GM23338 (cell line): Measurements from ENCODE around the gene HOXA10. TPM values are rescaled to one million over a fixed set of nuclear protein-coding genes. Genes with fewer than 3 reads are reported as not detected.
A peak's percentile ranks its signal among the peaks of the same experiment; 100 is the strongest.

Experiments used
- ATAC-seq: fragments of 200-7000 bp; cut with Tn5 transposase; 3 replicates; pipeline ENCODE4 v1.9.1; 2020
- DNase-seq: peaks from one replicate; pipeline ENCODE4 v3.0.0-alpha.2; 2015; ENCODE audit warnings: low spot score
- H2AFZ ChIP-seq: fragments of 200-600 bp; sonication (generic); 2 replicates; pipeline ENCODE4 v1.8.0; 2016; ENCODE audit warnings: antibody characterized with exemption, mild to moderate bottlenecking, moderate library complexity
- H3F3A ChIP-seq: fragments of 200-600 bp; sonication (generic); replicated peaks from 2 replicates; pipeline ENCODE4 v1.8.0; 2017; ENCODE audit warnings: antibody characterized with exemption, mixed run types, low read depth
- H3K27ac ChIP-seq: fragments of 200-600 bp; sonication (generic); 2 replicates; pipeline ENCODE4 v1.6.1; 2016; ENCODE audit warnings: low read depth
- H3K27me3 ChIP-seq: fragments of 200-600 bp; sonication (generic); 2 replicates; pipeline ENCODE4 v1.8.0; 2016; ENCODE audit warnings: mild to moderate bottlenecking, mixed run types, moderate library complexity; ENCODE audit not compliant: insufficient read depth
- H3K36me3 ChIP-seq: fragments of 200-600 bp; sonication (generic); 2 replicates; pipeline ENCODE4 v1.8.0; 2016; ENCODE audit warnings: mild to moderate bottlenecking; ENCODE audit not compliant: insufficient read depth
- H3K4me1 ChIP-seq: fragments of 200-600 bp; sonication (generic); 2 replicates; pipeline ENCODE4 v1.8.0; 2016; ENCODE audit warnings: mild to moderate bottlenecking, moderate library complexity; ENCODE audit not compliant: insufficient read depth
- H3K4me2 ChIP-seq: fragments of 200-600 bp; sonication (generic); 2 replicates; pipeline ENCODE4 v1.7.1; 2017; ENCODE audit warnings: mixed run types
- H3K4me3 ChIP-seq: fragments of 200-600 bp; sonication (generic); 2 replicates; pipeline ENCODE4 v1.6.1; 2016; ENCODE audit warnings: mixed run types
- H3K79me2 ChIP-seq: fragments of 200-600 bp; sonication (generic); replicated peaks from 2 replicates; pipeline ENCODE4 v1.8.0; 2017; ENCODE audit warnings: mild to moderate bottlenecking; ENCODE audit not compliant: insufficient read depth
- H3K9me2 ChIP-seq: fragments of 200-600 bp; sonication (generic); 2 replicates; pipeline ENCODE4 v1.8.0; 2017; ENCODE audit not compliant: insufficient read depth
- H4K20me1 ChIP-seq: fragments of 200-600 bp; sonication (generic); replicated peaks from 2 replicates; pipeline ENCODE4 v1.8.0; 2017; ENCODE audit warnings: mild to moderate bottlenecking; ENCODE audit not compliant: insufficient read depth
- H3K27ac Mint-ChIP-seq: 2 replicates; pipeline ENCODE4 v1.8.0; 2020; ENCODE audit warnings: inconsistent platforms, mild to moderate bottlenecking, moderate library complexity, mixed read lengths
- H3K27me3 Mint-ChIP-seq: 3 replicates; pipeline ENCODE4 v1.8.0; 2022; ENCODE audit warnings: low read depth, mild to moderate bottlenecking, moderate library complexity, mixed read lengths, inconsistent platforms; ENCODE audit not compliant: insufficient read depth, poor library complexity
- H3K36me3 Mint-ChIP-seq: 3 replicates; pipeline ENCODE4 v1.8.0; 2021; ENCODE audit warnings: low read depth, mild to moderate bottlenecking, inconsistent platforms, moderate library complexity, mixed read lengths
- H3K4me1 Mint-ChIP-seq: 3 replicates; pipeline ENCODE4 v1.8.0; 2020; ENCODE audit warnings: mild to moderate bottlenecking, inconsistent platforms, mixed read lengths
- H3K4me3 Mint-ChIP-seq: 3 replicates; pipeline ENCODE4 v1.8.0; 2021; ENCODE audit warnings: moderate library complexity, mild to moderate bottlenecking, inconsistent platforms, mixed read lengths
- H3K9me3 Mint-ChIP-seq: 3 replicates; pipeline ENCODE4 v1.8.0; 2020; ENCODE audit warnings: moderate library complexity, mild to moderate bottlenecking, inconsistent platforms, mixed read lengths
- CTCF ChIP-seq, 2 experiments: fragments of 200-600 bp in 1 of 2; sonication (generic) in 1 of 2; conservative IDR thresholded peaks; 2 replicates each; pipeline versions ENCODE4 v1.5.1 to v1.6.1; 2016 to 2017; ENCODE audit warnings: antibody characterized with exemption in 2 of 2, low read depth in 2 of 2, mild to moderate bottlenecking in 2 of 2, moderate library complexity in 1 of 2
- EZH2 ChIP-seq: fragments of 200-600 bp; sonication (generic); IDR thresholded peaks from one replicate; pipeline ENCODE4 v1.8.0; 2017; ENCODE audit warnings: antibody characterized with exemption, mild to moderate bottlenecking, low read depth; ENCODE audit not compliant: unreplicated experiment
- EZH2phosphoT487 ChIP-seq: fragments of 200-600 bp; sonication (generic); IDR thresholded peaks from one replicate; pipeline ENCODE4 v1.8.1; 2018; ENCODE audit warnings: antibody characterized with exemption; ENCODE audit not compliant: unreplicated experiment
- JUNB ChIP-seq: IDR thresholded peaks from one replicate; pipeline ENCODE4 v1.6.1; 2016; ENCODE audit warnings: antibody characterized with exemption; ENCODE audit not compliant: unreplicated experiment
- NANOG ChIP-seq: IDR thresholded peaks from 2 replicates; pipeline ENCODE4 v1.6.1; 2016; ENCODE audit warnings: antibody characterized with exemption, borderline replicate concordance
- STAT1 ChIP-seq: IDR thresholded peaks from one replicate; pipeline ENCODE4 v1.6.1; 2016; ENCODE audit warnings: antibody characterized with exemption; ENCODE audit not compliant: unreplicated experiment
- ZNF114 ChIP-seq: fragments of 250-450 bp; sonication (Bioruptor Pico); IDR thresholded peaks from 2 replicates; pipeline ENCODE4 v1.5.0; 2020; ENCODE audit warnings: mild to moderate bottlenecking, moderate library complexity
- polyA plus RNA-seq: library from polyadenylated mRNA; unstranded; fragments of >200 nt; fragmentation: Nextera tagmentation; extraction: Ambion mirVana; gene quantifications from 2 replicates; pipeline ENCODE4 v1.2.1, GENCODE V29; 2016
- total RNA-seq: library from RNA; depleted of rRNA; stranded (reverse); fragments of >200 nt; shearing (Covaris generic); gene quantifications from 2 replicates; pipeline ENCODE4 v1.2.3, GENCODE V29; 2014
- TF ChIP-seq, protein P1 (sequence below): IDR thresholded peaks from 2 replicates; pipeline ENCODE4 v1.6.1; 2016; ENCODE audit warnings: antibody characterized with exemption

The HOXA10 gene
- total and polyA plus RNA-seq, 2 experiments from 2014 or later: not detected

- Histone ChIP-seq H3K4me1 (peaks cover 11% of the 10 kb centered on the region; the same call in 1 of the 2 replicates), H3K4me3 (peak overlapping the region; percentile 62; the same call in 1 of the 2 replicates), H3F3A (peaks cover 55% of the 10 kb centered on the region), H2AFZ (no peak overlapping the region), H3K79me2 (no peaks in the 10 kb centered on the region), H3K27me3 (peaks cover 100% of the 10 kb centered on the region), H4K20me1 (peaks cover 65% of the 10 kb centered on the region), H3K27ac (no peak overlapping the region), H3K36me3 (no peaks in the 10 kb centered on the region), H3K4me2 (peak overlapping the region; percentile 84; the same call in 1 of the 2 replicates), H3K9me2 (no peaks in the 10 kb centered on the region)
- peak; percentile 57 for ATAC-seq
- Mint-ChIP-seq H3K27ac (no peak overlapping the region), H3K4me1 (no peaks in the 10 kb centered on the region; the same call in 2 of the 3 replicates), H3K36me3 (no peaks in the 10 kb centered on the region), H3K27me3 (peaks cover 96% of the 10 kb centered on the region), H3K4me3 (peak overlapping the region; percentile 25; the same call in 1 of the 3 replicates), H3K9me3 (no peaks in the 10 kb centered on the region; the same call in 2 of the 3 replicates)
- DNase-seq: peak; percentile 41
- TF ChIP-seq EZH2phosphoT487 (peak; percentile 52), EZH2 (peak; percentile 94), CTCF (conservative IDR thresholded peaks at IDR 0.05; ENCODE audit: low read depth in 2 of 2) (no peak)
These were observed 44.2 kb downstream of the HOXA10 start for GRCh38 chr7:27129729-27130539.

GRCh38 chr7:27128776-27129728 lies 45.1 kb downstream of the HOXA10 start:
- H3K79me2 ChIP-seq: no peaks in the 10 kb centered on the region
- H3K4me1 ChIP-seq: peaks cover 15% of the 10 kb centered on the region; the same call in 1 of the 2 replicates
- peaks cover 65% of the 10 kb centered on the region for H4K20me1 ChIP-seq
- no peak overlapping the region for H3K4me3 ChIP-seq
- H3K9me3 Mint-ChIP-seq: no peaks in the 10 kb centered on the region; the same call in 2 of the 3 replicates
- H3K27me3 ChIP-seq: peaks cover 100% of the 10 kb centered on the region
- DNase-seq: no peak
- peaks cover 6% of the 10 kb centered on the region for H3K4me1 Mint-ChIP-seq
- H3K27ac ChIP-seq: no peak overlapping the region
- ATAC-seq: no peak; the same call in 2 of the 3 replicates
- no peaks in the 10 kb centered on the region for H3K36me3 ChIP-seq
- no peaks in the 10 kb centered on the region for H3K9me2 ChIP-seq
- H3K27me3 Mint-ChIP-seq: peaks cover 96% of the 10 kb centered on the region
- H3K36me3 Mint-ChIP-seq: no peaks in the 10 kb centered on the region
- no peak overlapping the region for H3K27ac Mint-ChIP-seq
- H3K4me3 Mint-ChIP-seq: peak overlapping the region; percentile 25; the same call in 1 of the 3 replicates
- peaks cover 51% of the 10 kb centered on the region for H3F3A ChIP-seq
- no peak overlapping the region for H3K4me2 ChIP-seq
- no peak overlapping the region for H2AFZ ChIP-seq
- TF ChIP-seq, protein P1, sequence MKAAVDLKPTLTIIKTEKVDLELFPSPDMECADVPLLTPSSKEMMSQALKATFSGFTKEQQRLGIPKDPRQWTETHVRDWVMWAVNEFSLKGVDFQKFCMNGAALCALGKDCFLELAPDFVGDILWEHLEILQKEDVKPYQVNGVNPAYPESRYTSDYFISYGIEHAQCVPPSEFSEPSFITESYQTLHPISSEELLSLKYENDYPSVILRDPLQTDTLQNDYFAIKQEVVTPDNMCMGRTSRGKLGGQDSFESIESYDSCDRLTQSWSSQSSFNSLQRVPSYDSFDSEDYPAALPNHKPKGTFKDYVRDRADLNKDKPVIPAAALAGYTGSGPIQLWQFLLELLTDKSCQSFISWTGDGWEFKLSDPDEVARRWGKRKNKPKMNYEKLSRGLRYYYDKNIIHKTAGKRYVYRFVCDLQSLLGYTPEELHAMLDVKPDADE: no peak
- TF ChIP-seq NANOG (no peak), ZNF114 (no peak), JUNB (no peak), EZH2 (peak; percentile 98), STAT1 (no peak), EZH2phosphoT487 (peak; percentile 68), CTCF (conservative IDR thresholded peaks at IDR 0.05; ENCODE audit: low read depth in 2 of 2) (no peak)
